ENCODE results near the gene CBX6. TPM values are rescaled to one million over a fixed set of nuclear protein-coding genes. Genes with fewer than 3 reads are reported as not detected.
A peak's percentile ranks its signal among the peaks of the same experiment; 100 is the strongest.

CBX6 gene
- total RNA-seq, 1 experiment from 2014 or later, result 140 TPM

DNA sequence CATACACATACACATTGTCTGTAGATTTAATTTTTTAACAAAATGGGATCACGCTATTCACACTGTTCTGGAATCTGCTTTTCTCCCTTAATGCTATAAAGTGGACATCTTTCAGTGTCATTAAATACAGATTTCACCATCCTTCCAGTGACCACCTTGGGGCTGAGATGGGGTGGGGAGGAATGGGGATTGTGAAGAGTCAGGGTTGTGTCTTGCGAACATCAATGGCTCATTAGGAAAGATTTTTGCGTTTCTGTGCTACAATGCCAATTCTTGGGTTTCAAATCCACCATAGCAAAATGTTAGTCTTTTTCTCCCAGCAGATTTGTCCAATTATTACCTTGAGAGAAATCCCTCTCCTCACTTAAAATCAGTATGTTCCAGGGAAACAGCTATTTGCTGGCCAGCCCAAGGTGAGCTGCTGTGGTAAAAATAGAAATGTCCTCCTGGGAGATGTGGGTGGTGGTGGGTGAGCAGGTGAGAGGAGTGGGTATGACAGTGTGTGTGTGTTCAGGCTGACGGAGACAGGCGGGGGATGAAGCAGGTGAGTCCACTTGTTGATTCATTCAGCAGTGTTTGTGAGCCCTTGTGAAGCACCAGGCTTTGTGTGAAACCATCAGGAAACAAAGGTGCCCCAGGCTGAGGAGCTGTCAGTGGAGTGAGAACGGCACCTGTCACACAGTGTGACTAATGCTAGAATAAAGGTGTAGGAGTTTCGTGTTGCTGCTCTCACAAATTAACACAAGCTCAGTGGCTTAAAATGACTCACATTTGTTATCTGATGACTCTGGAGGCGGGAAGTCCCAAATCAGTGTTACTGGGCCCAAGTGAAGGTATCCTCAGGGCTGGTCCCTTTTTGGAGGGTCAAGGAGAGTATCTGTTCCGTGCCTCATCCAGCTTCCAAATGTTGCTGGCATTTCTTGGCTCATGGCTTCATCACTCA lies 1.7 kb upstream of the CBX6 start:
- Mint-ChIP-seq H3K4me3 (ENCODE audit: low read depth, unreplicated experiment) (peak overlapping the region; percentile 82), H3K27ac (ENCODE audit: unreplicated experiment) (peak overlapping the region; percentile 83), H3K9me3 (ENCODE audit: low read depth, unreplicated experiment) (no peaks in the 10 kb centered on the region), H3K36me3 (ENCODE audit: insufficient read depth, unreplicated experiment) (peaks cover 49% of the 10 kb centered on the region), H3K4me1 (ENCODE audit: low read depth, unreplicated experiment) (peaks cover 36% of the 10 kb centered on the region), H3K27me3 (ENCODE audit: unreplicated experiment) (no peaks in the 10 kb centered on the region)
- CTCF ChIA-PET, result interaction anchor here (0.6 to 1.8 kb wide), 3 partner anchors 16 to 53 kb away, joined by 3 to 8 read pairs (median 6); no protein-coding TSS in a partner anchor
- TF ChIP-seq, protein P1, sequence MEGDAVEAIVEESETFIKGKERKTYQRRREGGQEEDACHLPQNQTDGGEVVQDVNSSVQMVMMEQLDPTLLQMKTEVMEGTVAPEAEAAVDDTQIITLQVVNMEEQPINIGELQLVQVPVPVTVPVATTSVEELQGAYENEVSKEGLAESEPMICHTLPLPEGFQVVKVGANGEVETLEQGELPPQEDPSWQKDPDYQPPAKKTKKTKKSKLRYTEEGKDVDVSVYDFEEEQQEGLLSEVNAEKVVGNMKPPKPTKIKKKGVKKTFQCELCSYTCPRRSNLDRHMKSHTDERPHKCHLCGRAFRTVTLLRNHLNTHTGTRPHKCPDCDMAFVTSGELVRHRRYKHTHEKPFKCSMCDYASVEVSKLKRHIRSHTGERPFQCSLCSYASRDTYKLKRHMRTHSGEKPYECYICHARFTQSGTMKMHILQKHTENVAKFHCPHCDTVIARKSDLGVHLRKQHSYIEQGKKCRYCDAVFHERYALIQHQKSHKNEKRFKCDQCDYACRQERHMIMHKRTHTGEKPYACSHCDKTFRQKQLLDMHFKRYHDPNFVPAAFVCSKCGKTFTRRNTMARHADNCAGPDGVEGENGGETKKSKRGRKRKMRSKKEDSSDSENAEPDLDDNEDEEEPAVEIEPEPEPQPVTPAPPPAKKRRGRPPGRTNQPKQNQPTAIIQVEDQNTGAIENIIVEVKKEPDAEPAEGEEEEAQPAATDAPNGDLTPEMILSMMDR (IDR thresholded peaks at IDR 0.05; ENCODE audit: unreplicated experiment), result no peak
- intact Hi-C loops (cut with micrococcal nuclease; ENCODE audit: unreplicated experiment), result no loop called here
- no peak for DNase-seq
- BruUV-seq (replicated peaks), result no TSS peak

GRCh38 chr22:38872831-38873248 lies 824 bp upstream of the CBX6 start:
- DNase-seq, result no peak
- CTCF ChIA-PET, result interaction anchor here (0.5 to 1.8 kb wide), 3 partner anchors 16 to 243 kb away, joined by 3 to 8 read pairs (median 5); no protein-coding TSS in a partner anchor
- H3K4me1 Mint-ChIP-seq (ENCODE audit: low read depth, unreplicated experiment), result peaks cover 36% of the 10 kb centered on the region
- TF ChIP-seq, protein P1 (IDR thresholded peaks at IDR 0.05; ENCODE audit: unreplicated experiment), result no peak
- no TSS peak for BruUV-seq (replicated peaks)
- intact Hi-C loops (cut with micrococcal nuclease; ENCODE audit: unreplicated experiment), result no loop called here
- peak overlapping the region; percentile 83 for H3K27ac Mint-ChIP-seq (ENCODE audit: unreplicated experiment)
- peaks cover 51% of the 10 kb centered on the region for H3K36me3 Mint-ChIP-seq (ENCODE audit: insufficient read depth, unreplicated experiment)
- no peaks in the 10 kb centered on the region for H3K9me3 Mint-ChIP-seq (ENCODE audit: low read depth, unreplicated experiment)
- no peaks in the 10 kb centered on the region for H3K27me3 Mint-ChIP-seq (ENCODE audit: unreplicated experiment)
- H3K4me3 Mint-ChIP-seq (ENCODE audit: low read depth, unreplicated experiment), result peak overlapping the region; percentile 82

DNA sequence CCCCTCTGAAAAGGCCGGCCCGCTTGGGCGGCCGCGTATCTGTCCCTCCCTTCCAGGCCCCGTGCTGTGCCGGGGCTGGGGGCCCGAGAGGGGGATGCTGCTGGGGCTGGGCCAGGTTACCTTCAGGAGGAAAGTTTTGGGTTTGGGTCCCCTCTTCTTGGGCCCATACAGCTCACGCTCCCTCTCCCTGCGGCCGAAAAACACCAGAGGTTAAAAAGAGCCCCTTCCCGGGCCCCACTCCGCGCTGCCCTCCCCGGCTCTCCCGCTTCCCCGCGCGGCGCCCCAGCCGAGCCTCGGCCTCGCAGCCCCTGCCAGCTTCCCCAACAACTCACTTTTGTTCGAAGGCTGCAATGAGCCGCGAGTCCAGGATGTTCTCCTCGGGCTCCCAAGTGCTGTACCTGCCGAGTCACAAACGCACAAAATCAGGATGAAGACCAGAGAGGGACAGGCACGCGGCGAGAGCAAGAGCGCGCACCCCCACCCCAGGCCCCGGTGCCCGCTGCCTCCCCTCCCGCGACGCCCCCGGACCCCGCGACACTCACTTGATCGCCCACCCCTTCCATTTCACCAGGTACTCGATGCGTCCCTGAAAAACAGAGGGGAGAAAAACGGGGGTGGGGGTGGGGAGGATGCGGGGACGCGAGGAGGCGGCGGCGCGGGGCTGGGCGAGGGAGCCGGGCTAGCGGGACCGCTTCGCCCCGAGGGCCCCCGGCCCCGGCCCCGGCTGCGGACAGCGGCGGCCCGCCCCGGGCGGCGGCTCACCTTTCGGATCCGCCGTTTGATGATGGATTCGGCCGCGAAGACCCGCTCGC lies 450 bp downstream of the CBX6 start:
- Mint-ChIP-seq H3K4me1 (ENCODE audit: low read depth, unreplicated experiment) (peaks cover 36% of the 10 kb centered on the region), H3K27ac (ENCODE audit: unreplicated experiment) (peak overlapping the region; percentile 83), H3K9me3 (ENCODE audit: low read depth, unreplicated experiment) (no peaks in the 10 kb centered on the region), H3K36me3 (ENCODE audit: insufficient read depth, unreplicated experiment) (peaks cover 51% of the 10 kb centered on the region), H3K27me3 (ENCODE audit: unreplicated experiment) (no peaks in the 10 kb centered on the region), H3K4me3 (ENCODE audit: low read depth, unreplicated experiment) (peak overlapping the region; percentile 82)
- BruUV-seq (replicated peaks), result no TSS peak
- TF ChIP-seq, protein P1 (IDR thresholded peaks at IDR 0.05; ENCODE audit: unreplicated experiment), result no peak
- DNase-seq, result no peak
- CTCF ChIA-PET, result interaction anchor here (0.7 to 2.8 kb wide), 7 partner anchors 18 to 250 kb away, joined by 3 to 21 read pairs (median 9); no protein-coding TSS in a partner anchor
- intact Hi-C loops (cut with micrococcal nuclease; ENCODE audit: unreplicated experiment), result loop anchor here (2.0 kb wide), 1 partner anchor 251 kb away; no protein-coding TSS in a partner anchor

DNA sequence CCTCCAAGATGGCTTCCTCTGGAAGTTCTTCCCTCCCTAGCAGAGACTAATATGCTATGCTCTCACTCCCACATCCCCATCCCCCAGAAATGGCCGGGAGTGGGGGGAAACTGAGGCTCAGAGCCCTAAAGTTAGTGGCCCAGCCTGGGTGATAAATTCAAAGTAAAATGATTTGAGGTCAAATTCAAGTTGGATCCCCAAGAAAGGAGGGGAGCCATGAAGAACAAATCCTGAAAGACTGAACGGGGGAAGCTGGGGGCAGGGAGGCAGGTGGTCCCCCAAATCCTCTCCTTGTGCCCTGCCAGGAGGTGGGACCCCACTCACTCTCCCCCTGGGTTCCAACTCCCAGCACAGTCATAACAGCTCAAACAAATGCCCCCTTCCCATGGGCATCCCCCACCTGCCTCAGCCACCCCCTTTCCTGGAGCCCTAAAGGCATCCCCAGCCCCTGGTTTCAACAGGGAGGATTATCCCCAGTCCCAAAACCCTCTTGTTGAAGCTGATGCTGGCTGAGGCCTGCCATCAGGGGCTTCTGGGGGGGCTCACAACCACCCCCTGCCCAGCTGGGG lies 1.1 kb downstream of the CBX6 start:
- peaks cover 36% of the 10 kb centered on the region for H3K4me1 Mint-ChIP-seq (ENCODE audit: low read depth, unreplicated experiment)
- no peak for DNase-seq
- peaks cover 54% of the 10 kb centered on the region for H3K36me3 Mint-ChIP-seq (ENCODE audit: insufficient read depth, unreplicated experiment)
- TF ChIP-seq, protein P1 (IDR thresholded peaks at IDR 0.05; ENCODE audit: unreplicated experiment), result no peak
- H3K27me3 Mint-ChIP-seq (ENCODE audit: unreplicated experiment), result no peaks in the 10 kb centered on the region
- CTCF ChIA-PET, result interaction anchor here (1.1 to 2.8 kb wide), 15 partner anchors 28 to 251 kb away, joined by 3 to 33 read pairs (median 6); partner anchors contain the start of genes APOBEC3B and APOBEC3C
- no peaks in the 10 kb centered on the region for H3K9me3 Mint-ChIP-seq (ENCODE audit: low read depth, unreplicated experiment)
- peak overlapping the region; percentile 59 for H3K27ac Mint-ChIP-seq (ENCODE audit: unreplicated experiment)
- intact Hi-C loops (cut with micrococcal nuclease; ENCODE audit: unreplicated experiment), result loop anchor here (1.0 to 2.0 kb wide), 3 partner anchors 56 to 252 kb away; no protein-coding TSS in a partner anchor
- peak overlapping the region; percentile 82 for H3K4me3 Mint-ChIP-seq (ENCODE audit: low read depth, unreplicated experiment)
- BruUV-seq (replicated peaks), result no TSS peak
